HepG2 (cell line): ENCODE results near the gene CARD19. TPM values are rescaled to one million over a fixed set of nuclear protein-coding genes. Genes with fewer than 3 reads are reported as not detected.

Source experiments
- BORCS8-MEF2B ChIP-seq: sonication (generic); formaldehyde crosslinking; IDR thresholded peaks from 2 replicates; pipeline ENCODE4 v1.8.0; 2022; ENCODE audit warnings: mild to moderate bottlenecking, missing genetic modification reagents
- EED ChIP-seq: sonication (generic); formaldehyde crosslinking; IDR thresholded peaks from 2 replicates; pipeline ENCODE4 v1.5.0; 2020; ENCODE audit warnings: mild to moderate bottlenecking, missing genetic modification reagents
- FOXA1 ChIP-seq, 2 experiments: fragments of 450-650 bp in 1 of 2; sonication (generic) in 1 of 2; formaldehyde crosslinking in 1 of 2; IDR thresholded peaks; 2 replicates each; pipeline versions ENCODE4 v1.4.0 to v1.6.1; 2016 to 2020; ENCODE audit warnings: missing genetic modification reagents in 1 of 2
- GABPB1 ChIP-seq: IDR thresholded peaks from 2 replicates; pipeline ENCODE4 v1.6.1; 2016; ENCODE audit warnings: mild to moderate bottlenecking, missing genetic modification reagents, moderate library complexity, missing compliant biosample characterization
- HINFP ChIP-seq: sonication (generic); formaldehyde crosslinking; IDR thresholded peaks from 2 replicates; pipeline ENCODE4 v1.4.0; 2020; ENCODE audit warnings: low read depth, mild to moderate bottlenecking, missing genetic modification reagents
- NFYB ChIP-seq: sonication (generic); formaldehyde crosslinking; IDR thresholded peaks from 2 replicates; pipeline ENCODE4 v1.4.0; 2020; ENCODE audit warnings: missing genetic modification reagents
- PATZ1 ChIP-seq: sonication (generic); formaldehyde crosslinking; IDR thresholded peaks from 2 replicates; pipeline ENCODE4 v1.4.0; 2020; ENCODE audit warnings: missing genetic modification reagents
- POLR2AphosphoS5 ChIP-seq: IDR thresholded peaks from 2 replicates; pipeline ENCODE4 v1.6.1; 2012; ENCODE audit warnings: low read depth, low read length
- RXRA ChIP-seq: sonication (generic); formaldehyde crosslinking; IDR thresholded peaks from 2 replicates; pipeline ENCODE4 v1.5.1; 2020; ENCODE audit warnings: missing genetic modification reagents
- SIN3A ChIP-seq: IDR thresholded peaks from 2 replicates; pipeline ENCODE4 v1.6.1; 2011; ENCODE audit warnings: low read depth, mild to moderate bottlenecking, control low read depth, low read length, borderline replicate concordance
- SRSF1 ChIP-seq: fragments of 200-400 bp; formaldehyde crosslinking; optimal IDR thresholded peaks from 2 replicates; pipeline ENCODE3; 2017; ENCODE audit warnings: mild to moderate bottlenecking, low read depth, low read length, moderate library complexity
- SRY ChIP-seq: sonication (generic); formaldehyde crosslinking; IDR thresholded peaks from 2 replicates; pipeline ENCODE4 v1.8.0; 2022; ENCODE audit warnings: mild to moderate bottlenecking, missing genetic modification reagents
- TBP ChIP-seq: sonication (generic); formaldehyde crosslinking; IDR thresholded peaks from 2 replicates; pipeline ENCODE4 v1.5.0; 2020; ENCODE audit warnings: missing genetic modification reagents
- TOE1 ChIP-seq: sonication (generic); formaldehyde crosslinking; IDR thresholded peaks from 2 replicates; pipeline ENCODE4 v1.4.0; 2020; ENCODE audit warnings: mild to moderate bottlenecking, missing genetic modification reagents
- ZFYVE20 ChIP-seq: sonication (generic); formaldehyde crosslinking; IDR thresholded peaks from 2 replicates; pipeline ENCODE4 v1.8.0; 2023; ENCODE audit warnings: low read depth, mild to moderate bottlenecking, moderate library complexity, missing genetic modification reagents, borderline replicate concordance
- ZNF292 ChIP-seq: sonication (generic); formaldehyde crosslinking; IDR thresholded peaks from 2 replicates; pipeline ENCODE4 v1.8.1; 2022; ENCODE audit warnings: mild to moderate bottlenecking, low read depth, missing genetic modification reagents, borderline replicate concordance
- ZNF30 ChIP-seq: sonication (generic); formaldehyde crosslinking; IDR thresholded peaks from 2 replicates; pipeline ENCODE4 v1.5.0; 2020; ENCODE audit warnings: mild to moderate bottlenecking, missing genetic modification reagents
- ZNF33A ChIP-seq: sonication (generic); formaldehyde crosslinking; IDR thresholded peaks from 2 replicates; pipeline ENCODE4 v1.5.1; 2020; ENCODE audit warnings: missing genetic modification reagents, mild to moderate bottlenecking, moderate library complexity, borderline replicate concordance
- ZNF609 ChIP-seq: sonication (generic); formaldehyde crosslinking; IDR thresholded peaks from 2 replicates; pipeline ENCODE4 v1.4.0; 2020; ENCODE audit warnings: mild to moderate bottlenecking, missing genetic modification reagents, borderline replicate concordance
- ZNF747 ChIP-seq: sonication (generic); formaldehyde crosslinking; IDR thresholded peaks from 2 replicates; pipeline ENCODE4 v1.8.1; 2023; ENCODE audit warnings: missing genetic modification reagents, mild to moderate bottlenecking, borderline replicate concordance
- ZSCAN21 ChIP-seq: sonication (generic); formaldehyde crosslinking; IDR thresholded peaks from 2 replicates; pipeline ENCODE4 v1.8.0; 2022; ENCODE audit warnings: mild to moderate bottlenecking, missing genetic modification reagents, moderate library complexity, borderline replicate concordance
- polyA plus RNA-seq, 8 experiments: library from polyadenylated mRNA; depleted of rRNA in 3 of 8; stranded (reverse) in 7 of 8; unstranded in 1 of 8; fragments of >200 nt; fragmentation: Illumina TruSeq in 4 of 8; extraction: Trizol in 4 of 8; gene quantifications; 2 replicates each; pipeline versions ENCODE4 v1.2.1 to v1.2.3, GENCODE V29; 2011 to 2016; ENCODE audit warnings: low read depth in 4 of 8, missing spikeins in 1 of 8, mixed read lengths in 1 of 8; ENCODE audit not compliant: insufficient read depth in 1 of 8
- total RNA-seq, 5 experiments: library from RNA; depleted of rRNA; stranded (reverse); fragments of >200 nt; fragmentation: Illumina TruSeq; extraction: Trizol; gene quantifications; 2 replicates each; pipeline ENCODE4 v1.2.3, GENCODE V29; 2016; ENCODE audit warnings: low read depth in 1 of 5

CARD19 gene
- total and polyA plus RNA-seq, 2 of the 13 experiments (the other 11 are each of a cell fraction or from before 2014, with no cell fraction given) = 18.4 to 47.2 TPM

- TF ChIP-seq HINFP (peak; percentile 59; the same call in 1 of the 2 replicates), FOXA1 (IDR thresholded peaks at IDR 0.05) (no peak), FOXA1 (CRISPR knock-in tag; IDR thresholded peaks at IDR 0.05) (no peak), RXRA (CRISPR knock-in tag) (no peak), PATZ1 (0 out of 2 replicates have a peak, but pooled peaks have one; percentile 13), ZFYVE20 (CRISPR knock-in tag) (0 out of 2 replicates have a peak, but pooled peaks have one; percentile 31), SIN3A (peak; percentile 31; the same call in 1 of the 2 replicates), NFYB (CRISPR knock-in tag) (peak; percentile 31; the same call in 1 of the 2 replicates), ZNF609 (CRISPR knock-in tag) (peak; percentile 6), ZNF33A (CRISPR knock-in tag) (0 out of 2 replicates have a peak, but pooled peaks have one; percentile 4), ZNF30 (peak; percentile 49; the same call in 1 of the 2 replicates), SRY (peak; percentile 79; the same call in 1 of the 2 replicates), ZSCAN21 (CRISPR knock-in tag) (peak; percentile 40; the same call in 1 of the 2 replicates), TBP (CRISPR knock-in tag) (no peak), POLR2AphosphoS5 (peak; percentile 80), ZNF292 (CRISPR knock-in tag) (0 out of 2 replicates have a peak, but pooled peaks have one; percentile 5), EED (CRISPR knock-in tag) (0 out of 2 replicates have a peak, but pooled peaks have one; percentile 16), BORCS8-MEF2B (CRISPR knock-in tag) (no peak), SRSF1 (no peak), GABPB1 (peak; percentile 41; the same call in 1 of the 2 replicates), ZNF747 (CRISPR knock-in tag) (0 out of 2 replicates have a peak, but pooled peaks have one; percentile 33), TOE1 (CRISPR knock-in tag) (no peak)
Measured at GRCh38 chr9:93134015-93134739, 38.2 kb downstream of the CARD19 start, which contains the start of gene NINJ1 (continued).
